ENCODE results near the gene DPP9. TPM values are rescaled to one million over a fixed set of nuclear protein-coding genes. Genes with fewer than 3 reads are reported as not detected.
A peak's percentile ranks its signal among the peaks of the same experiment; 100 is the strongest.

Gene DPP9
- total and polyA plus RNA-seq, 4 experiments from 2014 or later: 10.7 to 93.9 (median 59.3) TPM

GRCh38 chr19:4760285-4760650 lies 36.6 kb upstream of the DPP9 start:
- intact Hi-C loops (cut with micrococcal nuclease): no loop called here
- peaks cover 7% of the 10 kb centered on the region for H3K27me3 ChIP-seq (ENCODE audit: insufficient read depth, low read length)
- Mint-ChIP-seq H3K27me3 (peaks cover 13 to 25% of the 10 kb centered on the region in 2 donors), H3K4me1 (peaks cover 0 to 14% (median 8%) of the 10 kb centered on the region in 4 donors), H3K4me3 (peak overlapping the region; percentile 43 to 78 (median 67)), H3K27ac (peak overlapping the region in 3 of 7 donors; percentile 27 to 64 (median 43)), H3K36me3 (no peaks in the 10 kb centered on the region), H3K9me3 (peaks cover 0 to 4% (median 0%) of the 10 kb centered on the region in 8 donors)
- H3K9me3 ChIP-seq (ENCODE audit: control insufficient read depth in 1 of 2, low read length in 2 of 2): no peaks in the 10 kb centered on the region
- ChIA-PET POLR2A (ENCODE audit: partially characterized antibody) (no interaction called here), CTCF (ENCODE audit: partially characterized antibody) (interaction anchor here (0.8 kb wide), 1 partner anchor 31 kb away, joined by 5 read pairs; the partner anchor contains the start of gene FEM1A)
- no peak overlapping the region for H3K27ac ChIP-seq (ENCODE audit: low read depth, low read length)
- H3K36me3 ChIP-seq (ENCODE audit: insufficient read depth, low read length): no peaks in the 10 kb centered on the region
- no peak for DNase-seq
- peak overlapping the region in 1 of 2 donors; percentile 24 for H3K4me3 ChIP-seq (ENCODE audit: low read length in 2 of 2)
- peaks cover 7% of the 10 kb centered on the region for H3K4me1 ChIP-seq (ENCODE audit: insufficient read depth, low read length)

- no peaks in the 10 kb centered on the region for H3K36me3 Mint-ChIP-seq
- peaks cover 11 to 22% of the 10 kb centered on the region in 2 donors for H3K27me3 Mint-ChIP-seq
- peaks cover 0 to 4% (median 0%) of the 10 kb centered on the region in 8 donors for H3K9me3 Mint-ChIP-seq
- peak overlapping the region; percentile 21 to 71 (median 50) for H3K4me3 Mint-ChIP-seq
- ChIA-PET POLR2A (ENCODE audit: partially characterized antibody) (no interaction called here), CTCF (ENCODE audit: partially characterized antibody) (no interaction called here)
- intact Hi-C loops (cut with micrococcal nuclease): no loop called here
- Histone ChIP-seq H3K9me3 (ENCODE audit: control insufficient read depth in 1 of 2, low read length in 2 of 2) (no peaks in the 10 kb centered on the region), H3K4me3 (ENCODE audit: low read length in 2 of 2) (peak overlapping the region in 1 of 2 donors; percentile 28), H3K4me1 (ENCODE audit: insufficient read depth, low read length) (peaks cover 7% of the 10 kb centered on the region), H3K36me3 (ENCODE audit: insufficient read depth, low read length) (no peaks in the 10 kb centered on the region), H3K27me3 (ENCODE audit: insufficient read depth, low read length) (peaks cover 7% of the 10 kb centered on the region), H3K27ac (ENCODE audit: low read depth, low read length) (no peak overlapping the region)
- DNase-seq: peak; percentile 41 to 59 (median 49)
- peaks cover 0 to 14% (median 8%) of the 10 kb centered on the region in 4 donors for H3K4me1 Mint-ChIP-seq
- peak overlapping the region in 2 of 7 donors; percentile 41 to 64 for H3K27ac Mint-ChIP-seq
These were observed 36.0 kb upstream of the DPP9 start for GRCh38 chr19:4759388-4760284.

- H3K9me3 Mint-ChIP-seq: peaks cover 0 to 4% (median 0%) of the 10 kb centered on the region in 8 donors
- intact Hi-C loops (cut with micrococcal nuclease): no loop called here
- no peaks in the 10 kb centered on the region for H3K36me3 ChIP-seq (ENCODE audit: insufficient read depth, low read length)
- H3K27me3 Mint-ChIP-seq: peaks cover 13 to 22% of the 10 kb centered on the region in 2 donors
- peak overlapping the region in 2 of 8 donors; percentile 57 to 66 for H3K4me3 Mint-ChIP-seq
- CTCF ChIA-PET (ENCODE audit: partially characterized antibody): no interaction called here
- H3K27me3 ChIP-seq (ENCODE audit: insufficient read depth, low read length): peaks cover 7% of the 10 kb centered on the region
- H3K4me1 Mint-ChIP-seq: peaks cover 0 to 14% (median 8%) of the 10 kb centered on the region in 4 donors
- H3K36me3 Mint-ChIP-seq: no peaks in the 10 kb centered on the region
- POLR2A ChIA-PET (ENCODE audit: partially characterized antibody): no interaction called here
- H3K4me1 ChIP-seq (ENCODE audit: insufficient read depth, low read length): peaks cover 7% of the 10 kb centered on the region
- H3K9me3 ChIP-seq (ENCODE audit: control insufficient read depth in 1 of 2, low read length in 2 of 2): no peaks in the 10 kb centered on the region
- no peak overlapping the region for H3K4me3 ChIP-seq (ENCODE audit: low read length in 2 of 2)
- H3K27ac Mint-ChIP-seq: no peak overlapping the region
- no peak overlapping the region for H3K27ac ChIP-seq (ENCODE audit: low read depth, low read length)
- no peak for DNase-seq
These were observed 35.0 kb upstream of the DPP9 start for GRCh38 chr19:4758659-4759058.

- CTCF ChIA-PET (ENCODE audit: partially characterized antibody): no interaction called here
- Histone ChIP-seq H3K27me3 (ENCODE audit: insufficient read depth, low read length) (peaks cover 7% of the 10 kb centered on the region), H3K36me3 (ENCODE audit: insufficient read depth, low read length) (no peaks in the 10 kb centered on the region), H3K27ac (ENCODE audit: low read depth, low read length) (no peak overlapping the region), H3K4me1 (ENCODE audit: insufficient read depth, low read length) (peaks cover 7% of the 10 kb centered on the region), H3K9me3 (ENCODE audit: control insufficient read depth in 1 of 2, low read length in 2 of 2) (no peaks in the 10 kb centered on the region), H3K4me3 (ENCODE audit: low read length in 2 of 2) (no peak overlapping the region)
- peaks cover 0 to 4% (median 0%) of the 10 kb centered on the region in 8 donors for H3K9me3 Mint-ChIP-seq
- intact Hi-C loops (cut with micrococcal nuclease): no loop called here
- H3K4me1 Mint-ChIP-seq: peaks cover 0 to 14% (median 8%) of the 10 kb centered on the region in 4 donors
- no peak for DNase-seq
- H3K4me3 Mint-ChIP-seq: no peak overlapping the region
- peaks cover 12 to 17% of the 10 kb centered on the region in 2 donors for H3K27me3 Mint-ChIP-seq
- H3K27ac Mint-ChIP-seq: no peak overlapping the region
- no peaks in the 10 kb centered on the region for H3K36me3 Mint-ChIP-seq
- POLR2A ChIA-PET (ENCODE audit: partially characterized antibody): no interaction called here
These were observed 34.4 kb upstream of the DPP9 start for GRCh38 chr19:4758082-4758481.

- H3K36me3 Mint-ChIP-seq: no peaks in the 10 kb centered on the region
- H3K4me3 ChIP-seq (ENCODE audit: low read length in 2 of 2): no peak overlapping the region
- ChIA-PET POLR2A (ENCODE audit: partially characterized antibody) (no interaction called here), CTCF (ENCODE audit: partially characterized antibody) (no interaction called here)
- H3K27ac Mint-ChIP-seq: no peak overlapping the region
- no peak for DNase-seq
- peaks cover 0 to 4% (median 0%) of the 10 kb centered on the region in 8 donors for H3K9me3 Mint-ChIP-seq
- H3K4me3 Mint-ChIP-seq: no peak overlapping the region
- no peaks in the 10 kb centered on the region for H3K36me3 ChIP-seq (ENCODE audit: insufficient read depth, low read length)
- no peaks in the 10 kb centered on the region for H3K9me3 ChIP-seq (ENCODE audit: control insufficient read depth in 1 of 2, low read length in 2 of 2)
- H3K27me3 ChIP-seq (ENCODE audit: insufficient read depth, low read length): peaks cover 4% of the 10 kb centered on the region
- H3K4me1 ChIP-seq (ENCODE audit: insufficient read depth, low read length): peaks cover 7% of the 10 kb centered on the region
- intact Hi-C loops (cut with micrococcal nuclease): no loop called here
- H3K27me3 Mint-ChIP-seq: peaks cover 5 to 9% of the 10 kb centered on the region in 2 donors
- H3K27ac ChIP-seq (ENCODE audit: low read depth, low read length): no peak overlapping the region
- peaks cover 0 to 12% (median 8%) of the 10 kb centered on the region in 4 donors for H3K4me1 Mint-ChIP-seq
These were observed 31.8 kb upstream of the DPP9 start for GRCh38 chr19:4755459-4755858.

GRCh38 chr19:4754248-4754647 lies 30.6 kb upstream of the DPP9 start:
- intact Hi-C loops (cut with micrococcal nuclease): no loop called here
- H3K36me3 Mint-ChIP-seq: no peaks in the 10 kb centered on the region
- CTCF ChIA-PET (ENCODE audit: partially characterized antibody): no interaction called here

GRCh38 chr19:4749870-4750590 lies 26.4 kb upstream of the DPP9 start:
- Mint-ChIP-seq H3K4me3 (no peak overlapping the region), H3K4me1 (peaks cover 0 to 3% (median 0%) of the 10 kb centered on the region in 4 donors), H3K36me3 (peaks cover 0 to 3% of the 10 kb centered on the region in 2 donors), H3K9me3 (peaks cover 0 to 2% (median 0%) of the 10 kb centered on the region in 8 donors), H3K27me3 (peaks cover 14 to 20% of the 10 kb centered on the region in 2 donors), H3K27ac (no peak overlapping the region)
- no peak for DNase-seq
- H3K4me3 ChIP-seq (ENCODE audit: low read length in 2 of 2): no peak overlapping the region
- intact Hi-C loops (cut with micrococcal nuclease): no loop called here
- ChIA-PET CTCF (ENCODE audit: partially characterized antibody) (interaction anchor here (1.1 kb wide), 1 partner anchor 9 kb away, joined by 3 read pairs; no protein-coding TSS in a partner anchor), POLR2A (ENCODE audit: partially characterized antibody) (no interaction called here)
- H3K27ac ChIP-seq (ENCODE audit: low read depth, low read length): no peak overlapping the region
- H3K9me3 ChIP-seq (ENCODE audit: control insufficient read depth in 1 of 2, low read length in 2 of 2): no peaks in the 10 kb centered on the region
- H3K36me3 ChIP-seq (ENCODE audit: insufficient read depth, low read length): no peaks in the 10 kb centered on the region
- peaks cover 12% of the 10 kb centered on the region for H3K27me3 ChIP-seq (ENCODE audit: insufficient read depth, low read length)
- no peaks in the 10 kb centered on the region for H3K4me1 ChIP-seq (ENCODE audit: insufficient read depth, low read length)

More at GRCh38 chr19:4754248-4754647, 30.6 kb upstream of the DPP9 start:
- Mint-ChIP-seq H3K9me3 (peaks cover 0 to 4% (median 0%) of the 10 kb centered on the region in 8 donors), H3K4me1 (peaks cover 0 to 2% (median 2%) of the 10 kb centered on the region in 4 donors), H3K27me3 (peaks cover 7 to 10% of the 10 kb centered on the region in 2 donors), H3K4me3 (no peak overlapping the region), H3K27ac (no peak overlapping the region)
- H3K27me3 ChIP-seq (ENCODE audit: insufficient read depth, low read length): peaks cover under 1% of the 10 kb centered on the region
- no peak overlapping the region for H3K4me3 ChIP-seq (ENCODE audit: low read length in 2 of 2)
- H3K36me3 ChIP-seq (ENCODE audit: insufficient read depth, low read length): no peaks in the 10 kb centered on the region
- DNase-seq: peak in 1 of 5 donors; percentile 6
- H3K9me3 ChIP-seq (ENCODE audit: control insufficient read depth in 1 of 2, low read length in 2 of 2): no peaks in the 10 kb centered on the region
- POLR2A ChIA-PET (ENCODE audit: partially characterized antibody): no interaction called here
- no peaks in the 10 kb centered on the region for H3K4me1 ChIP-seq (ENCODE audit: insufficient read depth, low read length)
- no peak overlapping the region for H3K27ac ChIP-seq (ENCODE audit: low read depth, low read length)

Data from CD4-positive, alpha-beta memory T cell (primary cell).